A549 (cell line): Measurements from ENCODE around the gene YBEY.

Source experiments
- CHD2 ChIP-seq: fragments of 150-350 bp; IDR thresholded peaks from 2 replicates; pipeline ENCODE4 v1.6.1; 2014; ENCODE audit warnings: low read length; ENCODE audit not compliant: partially characterized antibody
- HDAC2 ChIP-seq: fragments of 200-600 bp; sonication (generic); IDR thresholded peaks from 2 replicates; pipeline ENCODE4 v1.6.1; 2016
- HOXA7 ChIP-seq: fragments of 250-450 bp; sonication (Bioruptor Pico); IDR thresholded peaks from 2 replicates; pipeline ENCODE4 v1.5.0; 2020; ENCODE audit warnings: mild to moderate bottlenecking, moderate library complexity
- JUN ChIP-seq, 2 experiments: fragments of >200 bp; sonication (Bioruptor Twin); formaldehyde crosslinking; IDR thresholded peaks; 2 replicates in 1 of 2; 3 replicates in 1 of 2; pipeline ENCODE4 v1.6.1; 2016 to 2017
- KDM1A ChIP-seq: fragments of 200-600 bp; sonication (generic); IDR thresholded peaks from 2 replicates; pipeline ENCODE4 v1.6.1; 2016; ENCODE audit warnings: low read depth, mild to moderate bottlenecking
- MAFK ChIP-seq: fragments of 450-650 bp; IDR thresholded peaks from 2 replicates; pipeline ENCODE4 v1.6.1; 2014; ENCODE audit not compliant: partially characterized antibody
- MYC ChIP-seq: IDR thresholded peaks from 2 replicates; pipeline ENCODE4 v1.6.1; 2012; ENCODE audit warnings: mild to moderate bottlenecking, inconsistent platforms, low read length, improper control_type of control experiment, borderline replicate concordance
- PHF8 ChIP-seq: fragments of 200-600 bp; sonication (generic); IDR thresholded peaks from 2 replicates; pipeline ENCODE4 v1.6.1; 2016; ENCODE audit warnings: low read depth, mild to moderate bottlenecking, antibody characterized with exemption, moderate library complexity, borderline replicate concordance
- POLR2A ChIP-seq: IDR thresholded peaks from 2 replicates; pipeline ENCODE4 v1.6.1; 2012; ENCODE audit warnings: mild to moderate bottlenecking, low read length
- RAD21 ChIP-seq, 2 experiments: fragments of >200 bp in 1 of 2; sonication (Bioruptor Twin) in 1 of 2; formaldehyde crosslinking in 1 of 2; IDR thresholded peaks in 1 of 2; conservative IDR thresholded peaks in 1 of 2; 2 replicates in 1 of 2; 3 replicates in 1 of 2; pipeline ENCODE4 v1.6.1; 2012 to 2018; ENCODE audit warnings: inconsistent platforms in 1 of 2
- TF ChIP-seq, protein P1 (sequence below): fragments of >200 bp; sonication (Bioruptor Twin); formaldehyde crosslinking; IDR thresholded peaks from 3 replicates; pipeline ENCODE4 v1.5.1; 2016
- TF ChIP-seq, protein P2 (sequence below): fragments of 450-650 bp; IDR thresholded peaks from 2 replicates; pipeline ENCODE4 v1.6.1; 2014; ENCODE audit warnings: antibody characterized with exemption
- TF ChIP-seq, protein P3 (sequence below): fragments of 200-600 bp; sonication (generic); IDR thresholded peaks from 2 replicates; pipeline ENCODE4 v1.6.1; 2016; ENCODE audit warnings: antibody characterized with exemption, mild to moderate bottlenecking, moderate library complexity

DNA sequence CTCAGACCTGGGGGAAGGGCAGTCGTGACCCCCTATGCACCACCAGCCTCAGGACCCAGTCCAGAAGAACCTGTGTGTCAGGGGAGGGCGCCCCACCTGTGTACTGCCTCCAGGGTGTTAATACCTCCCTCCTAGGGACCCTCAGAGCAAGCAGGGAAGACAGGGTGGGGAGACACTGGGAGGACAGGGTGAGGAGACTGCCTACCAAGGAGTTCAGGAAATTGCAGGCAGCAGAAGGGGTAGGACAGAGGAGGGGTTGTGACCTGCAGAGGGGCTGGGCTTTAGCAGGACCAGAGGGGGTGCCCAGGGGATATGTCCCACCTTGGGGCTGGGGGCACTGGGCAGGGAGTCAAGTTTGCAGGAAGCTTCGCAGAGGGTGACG lies 32.3 kb downstream of the YBEY start:
- TF ChIP-seq, protein P1, sequence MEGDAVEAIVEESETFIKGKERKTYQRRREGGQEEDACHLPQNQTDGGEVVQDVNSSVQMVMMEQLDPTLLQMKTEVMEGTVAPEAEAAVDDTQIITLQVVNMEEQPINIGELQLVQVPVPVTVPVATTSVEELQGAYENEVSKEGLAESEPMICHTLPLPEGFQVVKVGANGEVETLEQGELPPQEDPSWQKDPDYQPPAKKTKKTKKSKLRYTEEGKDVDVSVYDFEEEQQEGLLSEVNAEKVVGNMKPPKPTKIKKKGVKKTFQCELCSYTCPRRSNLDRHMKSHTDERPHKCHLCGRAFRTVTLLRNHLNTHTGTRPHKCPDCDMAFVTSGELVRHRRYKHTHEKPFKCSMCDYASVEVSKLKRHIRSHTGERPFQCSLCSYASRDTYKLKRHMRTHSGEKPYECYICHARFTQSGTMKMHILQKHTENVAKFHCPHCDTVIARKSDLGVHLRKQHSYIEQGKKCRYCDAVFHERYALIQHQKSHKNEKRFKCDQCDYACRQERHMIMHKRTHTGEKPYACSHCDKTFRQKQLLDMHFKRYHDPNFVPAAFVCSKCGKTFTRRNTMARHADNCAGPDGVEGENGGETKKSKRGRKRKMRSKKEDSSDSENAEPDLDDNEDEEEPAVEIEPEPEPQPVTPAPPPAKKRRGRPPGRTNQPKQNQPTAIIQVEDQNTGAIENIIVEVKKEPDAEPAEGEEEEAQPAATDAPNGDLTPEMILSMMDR, result no peak
- TF ChIP-seq HDAC2, result no peak
- no peak for TF ChIP-seq HOXA7 (CRISPR knock-in tag)
- TF ChIP-seq, protein P2, sequence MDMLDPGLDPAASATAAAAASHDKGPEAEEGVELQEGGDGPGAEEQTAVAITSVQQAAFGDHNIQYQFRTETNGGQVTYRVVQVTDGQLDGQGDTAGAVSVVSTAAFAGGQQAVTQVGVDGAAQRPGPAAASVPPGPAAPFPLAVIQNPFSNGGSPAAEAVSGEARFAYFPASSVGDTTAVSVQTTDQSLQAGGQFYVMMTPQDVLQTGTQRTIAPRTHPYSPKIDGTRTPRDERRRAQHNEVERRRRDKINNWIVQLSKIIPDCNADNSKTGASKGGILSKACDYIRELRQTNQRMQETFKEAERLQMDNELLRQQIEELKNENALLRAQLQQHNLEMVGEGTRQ, result no peak
- TF ChIP-seq POLR2A, result no peak
- TF ChIP-seq RAD21 (conservative IDR thresholded peaks at IDR 0.05 in 1 of 2, IDR thresholded peaks at IDR 0.05 in 1 of 2), result no peak
- no peak for TF ChIP-seq KDM1A
- TF ChIP-seq PHF8, result no peak
- TF ChIP-seq, protein P3, sequence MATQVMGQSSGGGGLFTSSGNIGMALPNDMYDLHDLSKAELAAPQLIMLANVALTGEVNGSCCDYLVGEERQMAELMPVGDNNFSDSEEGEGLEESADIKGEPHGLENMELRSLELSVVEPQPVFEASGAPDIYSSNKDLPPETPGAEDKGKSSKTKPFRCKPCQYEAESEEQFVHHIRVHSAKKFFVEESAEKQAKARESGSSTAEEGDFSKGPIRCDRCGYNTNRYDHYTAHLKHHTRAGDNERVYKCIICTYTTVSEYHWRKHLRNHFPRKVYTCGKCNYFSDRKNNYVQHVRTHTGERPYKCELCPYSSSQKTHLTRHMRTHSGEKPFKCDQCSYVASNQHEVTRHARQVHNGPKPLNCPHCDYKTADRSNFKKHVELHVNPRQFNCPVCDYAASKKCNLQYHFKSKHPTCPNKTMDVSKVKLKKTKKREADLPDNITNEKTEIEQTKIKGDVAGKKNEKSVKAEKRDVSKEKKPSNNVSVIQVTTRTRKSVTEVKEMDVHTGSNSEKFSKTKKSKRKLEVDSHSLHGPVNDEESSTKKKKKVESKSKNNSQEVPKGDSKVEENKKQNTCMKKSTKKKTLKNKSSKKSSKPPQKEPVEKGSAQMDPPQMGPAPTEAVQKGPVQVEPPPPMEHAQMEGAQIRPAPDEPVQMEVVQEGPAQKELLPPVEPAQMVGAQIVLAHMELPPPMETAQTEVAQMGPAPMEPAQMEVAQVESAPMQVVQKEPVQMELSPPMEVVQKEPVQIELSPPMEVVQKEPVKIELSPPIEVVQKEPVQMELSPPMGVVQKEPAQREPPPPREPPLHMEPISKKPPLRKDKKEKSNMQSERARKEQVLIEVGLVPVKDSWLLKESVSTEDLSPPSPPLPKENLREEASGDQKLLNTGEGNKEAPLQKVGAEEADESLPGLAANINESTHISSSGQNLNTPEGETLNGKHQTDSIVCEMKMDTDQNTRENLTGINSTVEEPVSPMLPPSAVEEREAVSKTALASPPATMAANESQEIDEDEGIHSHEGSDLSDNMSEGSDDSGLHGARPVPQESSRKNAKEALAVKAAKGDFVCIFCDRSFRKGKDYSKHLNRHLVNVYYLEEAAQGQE, result no peak
- no peak for TF ChIP-seq CHD2
- no peak for TF ChIP-seq MYC
- no peak for TF ChIP-seq JUN (IDR thresholded peaks at IDR 0.05)
- TF ChIP-seq MAFK, result no peak
